HCT116 (cell line): ENCODE measurements around the gene SORCS2. TPM values are rescaled to one million over a fixed set of nuclear protein-coding genes. Genes with fewer than 3 reads are reported as not detected.

Experiments used
- ATAC-seq: fragments of 200-7000 bp; cut with Tn5 transposase; 2 replicates; pipeline ENCODE4 v1.9.1; 2020; ENCODE audit warnings: mild to moderate bottlenecking, moderate library complexity
- BruUV-seq: library from RNA; stranded (reverse); fragments of 400-500 nt; replicated peaks from 2 replicates; lab custom pipeline; 2021; lab: Mats Ljungman, UMichigan
- CTCF ChIA-PET: fragments of 300-600 bp; sonication (Branson Sonifier 250); formaldehyde crosslinking; loops from one replicate; lab custom pipeline; 2021; ENCODE audit warnings: antibody characterized with exemption; lab: Charles Lee
- POLR2A ChIA-PET: fragments of 300-600, 350-600 bp; sonication (Branson Sonifier 250); formaldehyde crosslinking; loops from one replicate; lab custom pipeline; 2021; ENCODE audit warnings: antibody characterized with exemption; lab: Charles Lee
- RAD21 ChIA-PET, 2 experiments: fragments of 300-600 bp; sonication (Branson Sonifier 250); formaldehyde crosslinking; loops; one replicate each; lab custom pipeline; 2023; ENCODE audit warnings: low total read pairs in 2 of 2; ENCODE audit not compliant: uncharacterized antibody in 2 of 2, unreplicated experiment in 2 of 2, low non-redundant PET in 1 of 2; lab: Charles Lee
- DNase-seq: peaks from one replicate; pipeline ENCODE4 v3.0.0-alpha.2; 2010; ENCODE audit warnings: low read depth, low spot score
- H2AFZ ChIP-seq: fragments of 200-600 bp; shearing (Covaris generic), sonication (generic); 2 replicates; pipeline ENCODE4 v1.6.1; 2017; ENCODE audit warnings: low read depth, mixed run types, mixed read lengths, antibody characterized with exemption, low read length; ENCODE audit not compliant: poor library complexity, severe bottlenecking
- H3K27ac ChIP-seq: 2 replicates; pipeline ENCODE4 v1.5.1; 2012; ENCODE audit warnings: low read depth, low read length
- H3K27me3 ChIP-seq: fragments of 200-600 bp; sonication (generic); 2 replicates; pipeline ENCODE4 v1.6.1; 2016; ENCODE audit warnings: mixed run types, low read length, mixed read lengths; ENCODE audit not compliant: insufficient read depth
- H3K36me3 ChIP-seq, 2 experiments: fragments of 200-500 bp in 1 of 2; fragments of 200-600 bp in 1 of 2; sonication (Bioruptor generic) in 1 of 2; sonication (generic) in 1 of 2; 2 replicates each; pipeline versions ENCODE4 v1.5.1 to v1.6.1; 2014 to 2016; ENCODE audit warnings: low read length in 2 of 2, inconsistent platforms in 1 of 2, mixed read lengths in 1 of 2, mixed run types in 1 of 2; ENCODE audit not compliant: insufficient read depth in 2 of 2, control insufficient read depth in 1 of 2
- H3K4me1 ChIP-seq, 2 experiments: fragments of 200-600 bp in 1 of 2; sonication (generic) in 1 of 2; 2 replicates each; pipeline versions ENCODE4 v1.5.1 to v1.6.1; 2012 to 2017; ENCODE audit warnings: low read length in 2 of 2, inconsistent platforms in 1 of 2, mild to moderate bottlenecking in 1 of 2, mixed read lengths in 1 of 2, mixed run types in 1 of 2, moderate library complexity in 1 of 2; ENCODE audit not compliant: insufficient read depth in 2 of 2, control insufficient read depth in 1 of 2
- H3K4me2 ChIP-seq: fragments of 200-600 bp; sonication (generic); 2 replicates; pipeline ENCODE4 v1.6.1; 2017; ENCODE audit warnings: mixed run types, low read length, mixed read lengths
- H3K4me3 ChIP-seq, 2 experiments: fragments of 200-600 bp in 1 of 2; sonication (generic) in 1 of 2; replicated peaks in 1 of 2; 2 replicates each; pipeline ENCODE4 v1.5.1; 2011 to 2016; ENCODE audit warnings: low read length in 2 of 2, control low read depth in 1 of 2, low read depth in 1 of 2, mild to moderate bottlenecking in 1 of 2, mixed read lengths in 1 of 2, mixed run types in 1 of 2
- H3K79me2 ChIP-seq: fragments of 200-600 bp; sonication (generic); 2 replicates; pipeline ENCODE4 v1.6.1; 2017; ENCODE audit warnings: mild to moderate bottlenecking, mixed run types, low read length, moderate library complexity, mixed read lengths; ENCODE audit not compliant: insufficient read depth
- H3K9ac ChIP-seq: fragments of 200-600 bp; sonication (generic); 2 replicates; pipeline ENCODE4 v1.6.1; 2016; ENCODE audit warnings: low read length, mixed read lengths
- H3K9me2 ChIP-seq: fragments of 200-600 bp; sonication (generic), shearing (Covaris generic); 2 replicates; pipeline ENCODE4 v1.6.1; 2017; ENCODE audit warnings: mixed run types, mild to moderate bottlenecking, moderate library complexity; ENCODE audit not compliant: insufficient read depth
- H3K9me3 ChIP-seq, 2 experiments: fragments of 200-500 bp in 1 of 2; fragments of 200-600 bp in 1 of 2; sonication (Bioruptor generic) in 1 of 2; sonication (generic) in 1 of 2; 2 replicates each; pipeline ENCODE4 v1.6.1; 2014 to 2017; ENCODE audit warnings: low read length in 2 of 2, mixed read lengths in 2 of 2, inconsistent platforms in 1 of 2, low read depth in 1 of 2, mild to moderate bottlenecking in 1 of 2, mixed run types in 1 of 2, moderate library complexity in 1 of 2; ENCODE audit not compliant: control insufficient read depth in 1 of 2, insufficient read depth in 1 of 2
- H4K20me1 ChIP-seq: fragments of 200-600 bp; sonication (generic), shearing (Covaris generic); 2 replicates; pipeline ENCODE4 v1.6.1; 2017; ENCODE audit warnings: mixed run types, mild to moderate bottlenecking, moderate library complexity; ENCODE audit not compliant: insufficient read depth
- CEBPB ChIP-seq: IDR thresholded peaks from 2 replicates; pipeline ENCODE4 v1.6.1; 2012; ENCODE audit warnings: low read depth
- EGR1 ChIP-seq: IDR thresholded peaks from 2 replicates; pipeline ENCODE4 v1.6.1; 2012; ENCODE audit warnings: low read depth
- EZH2 ChIP-seq: fragments of 200-600 bp; sonication (generic); IDR thresholded peaks from 2 replicates; pipeline ENCODE4 v1.6.1; 2017; ENCODE audit warnings: antibody characterized with exemption, mixed run types
- EZH2phosphoT487 ChIP-seq: fragments of 200-600 bp; IDR thresholded peaks from 2 replicates; pipeline ENCODE4 v1.6.1; 2018; ENCODE audit warnings: antibody characterized with exemption, borderline replicate concordance
- MAX ChIP-seq: IDR thresholded peaks from 2 replicates; pipeline ENCODE4 v1.6.1; 2012
- POLR2AphosphoS5 ChIP-seq: IDR thresholded peaks from 2 replicates; pipeline ENCODE4 v1.6.1; 2011; ENCODE audit warnings: mild to moderate bottlenecking, low read depth, low read length, moderate library complexity
- RAD21 ChIP-seq: IDR thresholded peaks from 2 replicates; pipeline ENCODE4 v1.6.1; 2012; ENCODE audit warnings: low read depth, mild to moderate bottlenecking
- REST ChIP-seq: IDR thresholded peaks from 2 replicates; pipeline ENCODE4 v1.6.1; 2012; ENCODE audit warnings: low read depth
- SIN3A ChIP-seq: IDR thresholded peaks from 2 replicates; pipeline ENCODE4 v1.6.1; 2012; ENCODE audit warnings: low read depth
- ZBTB33 ChIP-seq: IDR thresholded peaks from 2 replicates; pipeline ENCODE4 v1.6.1; 2011; ENCODE audit warnings: mild to moderate bottlenecking, low read length, moderate library complexity; ENCODE audit not compliant: insufficient replicate concordance; ENCODE audit errors: extremely low read depth
- ZFX ChIP-seq: fragments of 450-650 bp; IDR thresholded peaks from 2 replicates; pipeline ENCODE4 v1.6.1; 2017
- ZNF274 ChIP-seq: fragments of 200-500 bp; sonication (Bioruptor generic); IDR thresholded peaks from 2 replicates; pipeline ENCODE4 v1.6.1; 2014; ENCODE audit warnings: mild to moderate bottlenecking, low read depth, low read length, inconsistent platforms
- intact Hi-C: fragments of 100-400 bp; cut with micrococcal nuclease; formaldehyde crosslinking; loops from 2 replicates; pipeline ENCODE4 v1.10.0; 2022
- total RNA-seq: library from RNA; stranded (reverse); gene quantifications from one replicate; pipeline ENCODE4 v1.2.1, GENCODE V29; 2021; ENCODE audit not compliant: unreplicated experiment

SORCS2 gene
- total RNA-seq, 1 experiment from 2014 or later = 0.37 TPM

- intact Hi-C loops = no loop called here
- no peak for TF ChIP-seq EZH2
- no peak for TF ChIP-seq EGR1
- no peak for TF ChIP-seq ZFX
- TF ChIP-seq RAD21 = no peak
- no peak for TF ChIP-seq REST
- TF ChIP-seq CEBPB = no peak
- no peak for TF ChIP-seq EZH2phosphoT487
- no peak for TF ChIP-seq ZNF274
- TF ChIP-seq SIN3A = no peak
- no peak for TF ChIP-seq ZBTB33
- TF ChIP-seq POLR2AphosphoS5 = no peak
- TF ChIP-seq MAX = no peak
- H3K4me2 ChIP-seq = no peak overlapping the region
- H2AFZ ChIP-seq = no peak overlapping the region
- ATAC-seq (no peak), DNase-seq (no peak)
- BruUV-seq = no TSS peak
- no peaks in the 10 kb centered on the region for H3K79me2 ChIP-seq
- H4K20me1 ChIP-seq = no peaks in the 10 kb centered on the region
- H3K9me3 ChIP-seq = no peaks in the 10 kb centered on the region
- no peak overlapping the region for H3K27ac ChIP-seq
- H3K9ac ChIP-seq = no peak overlapping the region
- no peaks in the 10 kb centered on the region for H3K36me3 ChIP-seq
- H3K27me3 ChIP-seq = peaks cover 24% of the 10 kb centered on the region; the same call in 1 of the 2 replicates
- ChIA-PET RAD21 (no interaction called here), POLR2A (no interaction called here), CTCF (no interaction called here)
- H3K4me1 ChIP-seq = peaks cover 0 to 6% of the 10 kb centered on the region in 2 experiments; a peak in 1 of 4 replicates
- H3K9me2 ChIP-seq = no peaks in the 10 kb centered on the region
- H3K4me3 ChIP-seq = no peak overlapping the region
Measured at GRCh38 chr4:7281691-7282665, 89.6 kb downstream of the SORCS2 start.
